Measurements from ENCODE around the gene RGP1.
A peak's percentile ranks its signal among the peaks of the same experiment; 100 is the strongest.

Gene RGP1

GRCh38 chr9:35748858-35749514, at the start of gene RGP1, which contains the start of gene GBA2:
Gene RGP1, plus strand, starts transcription at chr9:35749287. Its CDS starts 469 bp downstream, at chr9:35749756.
Gene GBA2, minus strand, starts transcription at chr9:35749228. Its CDS starts 524 bp downstream, at chr9:35748704.
- FAIRE-seq (peak; percentile 18), DNase-seq (ENCODE audit: insufficient read length, low spot score) (peak; percentile 78)

- DNase-seq (ENCODE audit: insufficient read length, low spot score) = no peak
- FAIRE-seq = no peak
Measured at GRCh38 chr9:35700031-35700430, 49.1 kb upstream of the RGP1 start.

GRCh38 chr9:35700942-35701341, 48.1 kb upstream of the RGP1 start:
- no peak for DNase-seq (ENCODE audit: insufficient read length, low spot score)
- no peak for FAIRE-seq

- FAIRE-seq = no peak
- no peak for DNase-seq (ENCODE audit: insufficient read length, low spot score)
Measured at GRCh38 chr9:35702696-35703095, 46.4 kb upstream of the RGP1 start.

GRCh38 chr9:35703906-35704672, 45.0 kb upstream of the RGP1 start:
- no peak for FAIRE-seq
- DNase-seq (ENCODE audit: insufficient read length, low spot score) = no peak

- FAIRE-seq (no peak), DNase-seq (ENCODE audit: insufficient read length, low spot score) (no peak)
Measured at GRCh38 chr9:35705372-35705771, 43.7 kb upstream of the RGP1 start.

GRCh38 chr9:35705836-35706430, 43.2 kb upstream of the RGP1 start:
- DNase-seq (ENCODE audit: insufficient read length, low spot score) (no peak), FAIRE-seq (no peak)

GRCh38 chr9:35706951-35707350, 42.1 kb upstream of the RGP1 start:
- no peak for FAIRE-seq
- no peak for DNase-seq (ENCODE audit: insufficient read length, low spot score)

GRCh38 chr9:35708146-35708545, 40.9 kb upstream of the RGP1 start:
- DNase-seq (ENCODE audit: insufficient read length, low spot score) (no peak), FAIRE-seq (no peak)

GRCh38 chr9:35710818-35711500, 38.1 kb upstream of the RGP1 start:
- no peak for DNase-seq (ENCODE audit: insufficient read length, low spot score)
- FAIRE-seq = no peak

GRCh38 chr9:35711501-35712428, 37.3 kb upstream of the RGP1 start:
- DNase-seq (ENCODE audit: insufficient read length, low spot score) (no peak), FAIRE-seq (no peak)

- FAIRE-seq = no peak
- DNase-seq (ENCODE audit: insufficient read length, low spot score) = no peak
Measured at GRCh38 chr9:35712762-35713400, 36.2 kb upstream of the RGP1 start.

GRCh38 chr9:35713578-35713977, 35.5 kb upstream of the RGP1 start:
- DNase-seq (ENCODE audit: insufficient read length, low spot score) (no peak), FAIRE-seq (no peak)

- no peak for DNase-seq (ENCODE audit: insufficient read length, low spot score)
- FAIRE-seq = no peak
Measured at GRCh38 chr9:35714123-35714522, 35.0 kb upstream of the RGP1 start.

GRCh38 chr9:35714579-35715252, 34.4 kb upstream of the RGP1 start:
- no peak for FAIRE-seq
- DNase-seq (ENCODE audit: insufficient read length, low spot score) = no peak

- FAIRE-seq (no peak), DNase-seq (ENCODE audit: insufficient read length, low spot score) (no peak)
Measured at GRCh38 chr9:35716230-35716629, 32.9 kb upstream of the RGP1 start.

GRCh38 chr9:35717132-35717870, 31.8 kb upstream of the RGP1 start:
- FAIRE-seq (no peak), DNase-seq (ENCODE audit: insufficient read length, low spot score) (no peak)

- FAIRE-seq (no peak), DNase-seq (ENCODE audit: insufficient read length, low spot score) (no peak)
Measured at GRCh38 chr9:35718721-35719511, 30.2 kb upstream of the RGP1 start.
